Prostate gland (tissue), 2 donors: ENCODE results near the gene IL1RAPL2.

Experiments
- CTCF ChIP-seq, 4 experiments: fragments of 200-600 bp in 2 of 4; fragments of 450-650 bp in 2 of 4; sonication (generic) in 2 of 4; IDR thresholded peaks; 1 replicate in 3 of 4; 2 replicates in 1 of 4; pipeline ENCODE4 v1.5.1; 2016 to 2019; ENCODE audit warnings: antibody characterized with exemption in 4 of 4, mild to moderate bottlenecking in 2 of 4, moderate library complexity in 2 of 4
- POLR2A ChIP-seq: fragments of 450-650 bp; IDR thresholded peaks from one replicate; pipeline ENCODE4 v1.6.1; 2016; ENCODE audit warnings: antibody characterized with exemption, mild to moderate bottlenecking
- POLR2AphosphoS5 ChIP-seq: sonication (generic); formaldehyde crosslinking; IDR thresholded peaks from one replicate; pipeline ENCODE4 v1.6.1; 2017; ENCODE audit warnings: antibody characterized with exemption

- no peak for TF ChIP-seq POLR2A
- no peak for TF ChIP-seq POLR2AphosphoS5
- TF ChIP-seq CTCF (IDR thresholded peaks at IDR 0.05), result no peak
Observed at GRCh38 chrX:105098201-105098600, 532.2 kb downstream of the IL1RAPL2 start.
